ENCODE results near the gene CFAP299.

DNA sequence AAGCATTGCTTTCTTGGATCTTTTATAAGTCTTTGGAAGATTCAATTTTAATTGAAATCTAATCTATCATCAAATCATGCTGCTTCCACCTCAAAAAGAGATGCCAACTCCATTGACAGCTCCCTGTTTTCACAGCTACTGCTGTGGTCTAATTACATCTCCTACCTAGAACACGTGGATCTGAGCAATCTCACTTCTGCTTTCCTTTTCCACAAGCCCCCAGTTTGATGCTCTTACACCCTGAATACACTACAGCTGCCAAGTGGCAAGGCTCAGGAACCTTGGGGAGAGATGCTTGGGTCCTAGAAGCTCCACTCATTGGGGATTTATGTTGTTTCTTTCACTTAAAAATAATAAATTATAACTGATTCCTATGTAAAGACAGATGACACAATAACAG lies 172.0 kb downstream of the CFAP299 start:
- TF ChIP-seq, protein P1, sequence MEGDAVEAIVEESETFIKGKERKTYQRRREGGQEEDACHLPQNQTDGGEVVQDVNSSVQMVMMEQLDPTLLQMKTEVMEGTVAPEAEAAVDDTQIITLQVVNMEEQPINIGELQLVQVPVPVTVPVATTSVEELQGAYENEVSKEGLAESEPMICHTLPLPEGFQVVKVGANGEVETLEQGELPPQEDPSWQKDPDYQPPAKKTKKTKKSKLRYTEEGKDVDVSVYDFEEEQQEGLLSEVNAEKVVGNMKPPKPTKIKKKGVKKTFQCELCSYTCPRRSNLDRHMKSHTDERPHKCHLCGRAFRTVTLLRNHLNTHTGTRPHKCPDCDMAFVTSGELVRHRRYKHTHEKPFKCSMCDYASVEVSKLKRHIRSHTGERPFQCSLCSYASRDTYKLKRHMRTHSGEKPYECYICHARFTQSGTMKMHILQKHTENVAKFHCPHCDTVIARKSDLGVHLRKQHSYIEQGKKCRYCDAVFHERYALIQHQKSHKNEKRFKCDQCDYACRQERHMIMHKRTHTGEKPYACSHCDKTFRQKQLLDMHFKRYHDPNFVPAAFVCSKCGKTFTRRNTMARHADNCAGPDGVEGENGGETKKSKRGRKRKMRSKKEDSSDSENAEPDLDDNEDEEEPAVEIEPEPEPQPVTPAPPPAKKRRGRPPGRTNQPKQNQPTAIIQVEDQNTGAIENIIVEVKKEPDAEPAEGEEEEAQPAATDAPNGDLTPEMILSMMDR (IDR thresholded peaks at IDR 0.05): no peak
- no peak for TF ChIP-seq POLR2A (IDR thresholded peaks at IDR 0.05)
